NCI-H345 treated with DMSO at 0.1 percent for 48 hours (cell line): Measurements from ENCODE around the gene ZNF865.

ENCODE experiments used
- DNase-seq: peaks from one replicate; lab custom pipeline; 2025; ENCODE audit not compliant: unreplicated experiment; lab: John Stamatoyannopoulos, UW

ZNF865 gene

GRCh38 chr19:55658846-55659459 lies 53.5 kb downstream of the ZNF865 start:
- DNase-seq: no peak

- DNase-seq: no peak
Measured at GRCh38 chr19:55659822-55660221, 54.4 kb downstream of the ZNF865 start.

GRCh38 chr19:55660404-55660803 lies 55.0 kb downstream of the ZNF865 start:
- no peak for DNase-seq

- DNase-seq: no peak
Measured at GRCh38 chr19:55660991-55661390, 55.5 kb downstream of the ZNF865 start.

- no peak for DNase-seq
Measured at GRCh38 chr19:55661826-55662225, 56.4 kb downstream of the ZNF865 start.

GRCh38 chr19:55663846-55664536 lies 58.5 kb downstream of the ZNF865 start:
- DNase-seq: no peak

- no peak for DNase-seq
Measured at GRCh38 chr19:55666343-55667005, 61.0 kb downstream of the ZNF865 start.
